HCT116 (cell line): ENCODE measurements around the gene VPS35. TPM values are rescaled to one million over a fixed set of nuclear protein-coding genes. Genes with fewer than 3 reads are reported as not detected.

Experiments
- ATAC-seq: fragments of 200-7000 bp; cut with Tn5 transposase; 2 replicates; pipeline ENCODE4 v1.9.1; 2020; ENCODE audit warnings: mild to moderate bottlenecking, moderate library complexity
- BruUV-seq: library from RNA; stranded (reverse); fragments of 400-500 nt; replicated peaks from 2 replicates; lab custom pipeline; 2021; lab: Mats Ljungman, UMichigan
- CTCF ChIA-PET: fragments of 300-600 bp; sonication (Branson Sonifier 250); formaldehyde crosslinking; loops from one replicate; lab custom pipeline; 2021; ENCODE audit warnings: antibody characterized with exemption; lab: Charles Lee
- POLR2A ChIA-PET: fragments of 300-600, 350-600 bp; sonication (Branson Sonifier 250); formaldehyde crosslinking; loops from one replicate; lab custom pipeline; 2021; ENCODE audit warnings: antibody characterized with exemption; lab: Charles Lee
- RAD21 ChIA-PET, 2 experiments: fragments of 300-600 bp; sonication (Branson Sonifier 250); formaldehyde crosslinking; loops; one replicate each; lab custom pipeline; 2023; ENCODE audit warnings: low total read pairs in 2 of 2; ENCODE audit not compliant: uncharacterized antibody in 2 of 2, unreplicated experiment in 2 of 2, low non-redundant PET in 1 of 2; lab: Charles Lee
- DNase-seq: peaks from one replicate; pipeline ENCODE4 v3.0.0-alpha.2; 2010; ENCODE audit warnings: low read depth, low spot score
- H2AFZ ChIP-seq: fragments of 200-600 bp; shearing (Covaris generic), sonication (generic); 2 replicates; pipeline ENCODE4 v1.6.1; 2017; ENCODE audit warnings: low read depth, mixed run types, mixed read lengths, antibody characterized with exemption, low read length; ENCODE audit not compliant: poor library complexity, severe bottlenecking
- H3K27ac ChIP-seq: 2 replicates; pipeline ENCODE4 v1.5.1; 2012; ENCODE audit warnings: low read depth, low read length
- H3K27me3 ChIP-seq: fragments of 200-600 bp; sonication (generic); 2 replicates; pipeline ENCODE4 v1.6.1; 2016; ENCODE audit warnings: mixed run types, low read length, mixed read lengths; ENCODE audit not compliant: insufficient read depth
- H3K36me3 ChIP-seq, 2 experiments: fragments of 200-500 bp in 1 of 2; fragments of 200-600 bp in 1 of 2; sonication (Bioruptor generic) in 1 of 2; sonication (generic) in 1 of 2; 2 replicates each; pipeline versions ENCODE4 v1.5.1 to v1.6.1; 2014 to 2016; ENCODE audit warnings: low read length in 2 of 2, inconsistent platforms in 1 of 2, mixed read lengths in 1 of 2, mixed run types in 1 of 2; ENCODE audit not compliant: insufficient read depth in 2 of 2, control insufficient read depth in 1 of 2
- H3K4me1 ChIP-seq, 2 experiments: fragments of 200-600 bp in 1 of 2; sonication (generic) in 1 of 2; 2 replicates each; pipeline versions ENCODE4 v1.5.1 to v1.6.1; 2012 to 2017; ENCODE audit warnings: low read length in 2 of 2, inconsistent platforms in 1 of 2, mild to moderate bottlenecking in 1 of 2, mixed read lengths in 1 of 2, mixed run types in 1 of 2, moderate library complexity in 1 of 2; ENCODE audit not compliant: insufficient read depth in 2 of 2, control insufficient read depth in 1 of 2
- H3K4me2 ChIP-seq: fragments of 200-600 bp; sonication (generic); 2 replicates; pipeline ENCODE4 v1.6.1; 2017; ENCODE audit warnings: mixed run types, low read length, mixed read lengths
- H3K4me3 ChIP-seq, 2 experiments: fragments of 200-600 bp in 1 of 2; sonication (generic) in 1 of 2; replicated peaks in 1 of 2; 2 replicates each; pipeline ENCODE4 v1.5.1; 2011 to 2016; ENCODE audit warnings: low read length in 2 of 2, control low read depth in 1 of 2, low read depth in 1 of 2, mild to moderate bottlenecking in 1 of 2, mixed read lengths in 1 of 2, mixed run types in 1 of 2
- H3K79me2 ChIP-seq: fragments of 200-600 bp; sonication (generic); 2 replicates; pipeline ENCODE4 v1.6.1; 2017; ENCODE audit warnings: mild to moderate bottlenecking, mixed run types, low read length, moderate library complexity, mixed read lengths; ENCODE audit not compliant: insufficient read depth
- H3K9ac ChIP-seq: fragments of 200-600 bp; sonication (generic); 2 replicates; pipeline ENCODE4 v1.6.1; 2016; ENCODE audit warnings: low read length, mixed read lengths
- H3K9me2 ChIP-seq: fragments of 200-600 bp; sonication (generic), shearing (Covaris generic); 2 replicates; pipeline ENCODE4 v1.6.1; 2017; ENCODE audit warnings: mixed run types, mild to moderate bottlenecking, moderate library complexity; ENCODE audit not compliant: insufficient read depth
- H3K9me3 ChIP-seq, 2 experiments: fragments of 200-500 bp in 1 of 2; fragments of 200-600 bp in 1 of 2; sonication (Bioruptor generic) in 1 of 2; sonication (generic) in 1 of 2; 2 replicates each; pipeline ENCODE4 v1.6.1; 2014 to 2017; ENCODE audit warnings: low read length in 2 of 2, mixed read lengths in 2 of 2, inconsistent platforms in 1 of 2, low read depth in 1 of 2, mild to moderate bottlenecking in 1 of 2, mixed run types in 1 of 2, moderate library complexity in 1 of 2; ENCODE audit not compliant: control insufficient read depth in 1 of 2, insufficient read depth in 1 of 2
- H4K20me1 ChIP-seq: fragments of 200-600 bp; sonication (generic), shearing (Covaris generic); 2 replicates; pipeline ENCODE4 v1.6.1; 2017; ENCODE audit warnings: mixed run types, mild to moderate bottlenecking, moderate library complexity; ENCODE audit not compliant: insufficient read depth
- ATF3 ChIP-seq: IDR thresholded peaks from 2 replicates; pipeline ENCODE4 v1.6.1; 2012
- CBX3 ChIP-seq: IDR thresholded peaks from 2 replicates; pipeline ENCODE4 v1.6.1; 2012; ENCODE audit warnings: low read depth
- CEBPB ChIP-seq: IDR thresholded peaks from 2 replicates; pipeline ENCODE4 v1.6.1; 2012; ENCODE audit warnings: low read depth
- CTCF ChIP-seq, 3 experiments: fragments of 200-600 bp in 1 of 3; sonication (generic) in 1 of 3; IDR thresholded peaks in 2 of 3; conservative IDR thresholded peaks in 1 of 3; 2 replicates each; pipeline ENCODE4 v1.5.1; 2012 to 2017; ENCODE audit warnings: low read depth in 2 of 3, low read length in 2 of 3, antibody characterized with exemption in 1 of 3, borderline replicate concordance in 1 of 3, control low read depth in 1 of 3, mild to moderate bottlenecking in 1 of 3, mixed read lengths in 1 of 3, mixed run types in 1 of 3, moderate library complexity in 1 of 3; ENCODE audit not compliant: insufficient read depth in 1 of 3
- EGR1 ChIP-seq: IDR thresholded peaks from 2 replicates; pipeline ENCODE4 v1.6.1; 2012; ENCODE audit warnings: low read depth
- ELF1 ChIP-seq: IDR thresholded peaks from 2 replicates; pipeline ENCODE4 v1.6.1; 2012; ENCODE audit warnings: low read depth, borderline replicate concordance
- EZH2 ChIP-seq: fragments of 200-600 bp; sonication (generic); IDR thresholded peaks from 2 replicates; pipeline ENCODE4 v1.6.1; 2017; ENCODE audit warnings: antibody characterized with exemption, mixed run types
- FOSL1 ChIP-seq: IDR thresholded peaks from 2 replicates; pipeline ENCODE4 v1.6.1; 2012; ENCODE audit warnings: low read depth
- JUND ChIP-seq: IDR thresholded peaks from 2 replicates; pipeline ENCODE4 v1.6.1; 2012
- MAX ChIP-seq: IDR thresholded peaks from 2 replicates; pipeline ENCODE4 v1.6.1; 2012
- POLR2A ChIP-seq: IDR thresholded peaks from 2 replicates; pipeline ENCODE4 v1.7.0; 2011; ENCODE audit warnings: borderline replicate concordance; ENCODE audit not compliant: insufficient read depth, insufficient read length; ENCODE audit errors: extremely low read depth
- POLR2AphosphoS5 ChIP-seq: IDR thresholded peaks from 2 replicates; pipeline ENCODE4 v1.6.1; 2011; ENCODE audit warnings: mild to moderate bottlenecking, low read depth, low read length, moderate library complexity
- SIN3A ChIP-seq: IDR thresholded peaks from 2 replicates; pipeline ENCODE4 v1.6.1; 2012; ENCODE audit warnings: low read depth
- SP1 ChIP-seq: IDR thresholded peaks from 2 replicates; pipeline ENCODE4 v1.6.1; 2012; ENCODE audit warnings: low read depth
- SRF ChIP-seq: IDR thresholded peaks from 2 replicates; pipeline ENCODE4 v1.6.1; 2012; ENCODE audit warnings: low read depth
- TCF7L2 ChIP-seq: IDR thresholded peaks from 2 replicates; pipeline ENCODE4 v1.7.0; 2011; ENCODE audit warnings: borderline replicate concordance, inconsistent platforms; ENCODE audit not compliant: insufficient read depth, insufficient read length; ENCODE audit errors: extremely low read depth
- YY1 ChIP-seq: IDR thresholded peaks from 2 replicates; pipeline ENCODE4 v1.6.1; 2011; ENCODE audit warnings: low read length, low read depth, moderate library complexity, mild to moderate bottlenecking; ENCODE audit not compliant: insufficient replicate concordance; ENCODE audit errors: extremely low read depth
- ZBTB33 ChIP-seq: IDR thresholded peaks from 2 replicates; pipeline ENCODE4 v1.6.1; 2011; ENCODE audit warnings: mild to moderate bottlenecking, low read length, moderate library complexity; ENCODE audit not compliant: insufficient replicate concordance; ENCODE audit errors: extremely low read depth
- intact Hi-C: fragments of 100-400 bp; cut with micrococcal nuclease; formaldehyde crosslinking; loops from 2 replicates; pipeline ENCODE4 v1.10.0; 2022
- total RNA-seq: library from RNA; stranded (reverse); gene quantifications from one replicate; pipeline ENCODE4 v1.2.1, GENCODE V29; 2021; ENCODE audit not compliant: unreplicated experiment

Gene VPS35
- total RNA-seq, 1 experiment from 2014 or later: 115 TPM

- Histone ChIP-seq H3K27ac (no peak overlapping the region), H2AFZ (no peak overlapping the region), H3K9me3 (no peaks in the 10 kb centered on the region), H3K9ac (no peak overlapping the region), H3K9me2 (no peaks in the 10 kb centered on the region), H3K36me3 (peaks cover 32% of the 10 kb centered on the region in 2 experiments), H3K4me2 (no peak overlapping the region), H3K79me2 (no peaks in the 10 kb centered on the region), H3K4me3 (no peak overlapping the region), H3K27me3 (no peaks in the 10 kb centered on the region), H3K4me1 (no peaks in the 10 kb centered on the region), H4K20me1 (no peaks in the 10 kb centered on the region)
- intact Hi-C loops: no loop called here
- RAD21 ChIA-PET: no interaction called here
- no peak for TF ChIP-seq SP1
- no peak for TF ChIP-seq FOSL1
- no peak for TF ChIP-seq EZH2
- TF ChIP-seq SRF: no peak
- TF ChIP-seq CEBPB: no peak
- no peak for TF ChIP-seq MAX
- no peak for TF ChIP-seq SIN3A
- TF ChIP-seq CTCF (IDR thresholded peaks at IDR 0.05 in 2 of 3, conservative IDR thresholded peaks at IDR 0.05 in 1 of 3; ENCODE audit: borderline replicate concordance in 1 of 3, insufficient read depth in 1 of 3, low read depth in 2 of 3, low read length in 2 of 3): no peak
- TF ChIP-seq ZBTB33: no peak
- TF ChIP-seq ELF1: no peak
- TF ChIP-seq YY1: no peak
- TF ChIP-seq POLR2A: no peak
- TF ChIP-seq CBX3: no peak
- TF ChIP-seq ATF3: no peak
- TF ChIP-seq JUND: no peak
- TF ChIP-seq POLR2AphosphoS5: no peak
- TF ChIP-seq TCF7L2: no peak
- TF ChIP-seq EGR1: no peak
- POLR2A ChIA-PET: interaction anchor here (1.0 kb wide), 1 partner anchor 10 kb away, joined by 3 read pairs; the partner anchor contains the start of gene ORC6
- BruUV-seq: no TSS peak
- CTCF ChIA-PET: no interaction called here
- no peak for DNase-seq
- ATAC-seq: no peak
Measured at GRCh38 chr16:46700048-46700447, 11.1 kb upstream of the VPS35 start.
